ENCODE measurements around the gene PARN. TPM values are rescaled to one million over a fixed set of nuclear protein-coding genes. Genes with fewer than 3 reads are reported as not detected.
A peak's percentile ranks its signal among the peaks of the same experiment; 100 is the strongest.

The PARN gene
- polyA plus RNA-seq, 2 of the 4 experiments (the other 2 are of a cell fraction), result 40.0 to 58.6 TPM

GRCh38 chr16:14456793-14457481, 173.1 kb downstream of the PARN start:
- Histone ChIP-seq H3K4me3 (no peak overlapping the region), H3K27ac (peak overlapping the region; percentile 24 to 56; a peak in 4 of 6 replicates), H3K9me3 (no peaks in the 10 kb centered on the region), H3K4me2 (no peak overlapping the region), H3K4me1 (peaks cover 57% of the 10 kb centered on the region)
- CTCF ChIA-PET, result interaction anchor here (1.0 kb wide), 1 partner anchor 72 kb away, joined by 3 read pairs; no protein-coding TSS in a partner anchor
- FAIRE-seq, result no peak
- ATAC-seq, result no peak
- POLR2A ChIA-PET, result no interaction called here
- TF ChIP-seq BHLHE40 (IDR thresholded peaks at IDR 0.05; ENCODE audit: low read depth, low read length), result no peak
- TF ChIP-seq FOXS1 (CRISPR knock-in tag; IDR thresholded peaks at IDR 0.05), result no peak
- TF ChIP-seq MAFK (IDR thresholded peaks at IDR 0.05; ENCODE audit: partially characterized antibody), result no peak
- TF ChIP-seq CBX8 (IDR thresholded peaks at IDR 0.05), result no peak
- no peak for TF ChIP-seq ZC3H11A (IDR thresholded peaks at IDR 0.05)
- TF ChIP-seq RARB (CRISPR knock-in tag; IDR thresholded peaks at IDR 0.05), result no peak
- TF ChIP-seq RAD21 (conservative IDR thresholded peaks at IDR 0.05 in 1 of 2, IDR thresholded peaks at IDR 0.05 in 1 of 2), result no peak
- no peak for TF ChIP-seq TP53 (CRISPR knock-in tag; IDR thresholded peaks at IDR 0.05)
- no peak for TF ChIP-seq FOSL2 (IDR thresholded peaks at IDR 0.05)
- TF ChIP-seq FOSL2 (CRISPR knock-in tag; IDR thresholded peaks at IDR 0.05), result no peak
- no peak for TF ChIP-seq JUN (IDR thresholded peaks at IDR 0.05)
- TF ChIP-seq PHF8 (IDR thresholded peaks at IDR 0.05; ENCODE audit: borderline replicate concordance, low read depth), result no peak
- TF ChIP-seq, protein P1, sequence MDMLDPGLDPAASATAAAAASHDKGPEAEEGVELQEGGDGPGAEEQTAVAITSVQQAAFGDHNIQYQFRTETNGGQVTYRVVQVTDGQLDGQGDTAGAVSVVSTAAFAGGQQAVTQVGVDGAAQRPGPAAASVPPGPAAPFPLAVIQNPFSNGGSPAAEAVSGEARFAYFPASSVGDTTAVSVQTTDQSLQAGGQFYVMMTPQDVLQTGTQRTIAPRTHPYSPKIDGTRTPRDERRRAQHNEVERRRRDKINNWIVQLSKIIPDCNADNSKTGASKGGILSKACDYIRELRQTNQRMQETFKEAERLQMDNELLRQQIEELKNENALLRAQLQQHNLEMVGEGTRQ (IDR thresholded peaks at IDR 0.05), result no peak
- TF ChIP-seq RNF2 (IDR thresholded peaks at IDR 0.05; ENCODE audit: borderline replicate concordance, low read depth), result no peak
- no peak for TF ChIP-seq PBX3 (IDR thresholded peaks at IDR 0.05)
- WGBS (ENCODE audit: missing lambda C conversion rate), result 84% methylated on average over 10 of the region's 10 CpGs
- DNase-seq (ENCODE audit: low read depth in 1 of 2, low spot score in 1 of 2), result no peak

DNA sequence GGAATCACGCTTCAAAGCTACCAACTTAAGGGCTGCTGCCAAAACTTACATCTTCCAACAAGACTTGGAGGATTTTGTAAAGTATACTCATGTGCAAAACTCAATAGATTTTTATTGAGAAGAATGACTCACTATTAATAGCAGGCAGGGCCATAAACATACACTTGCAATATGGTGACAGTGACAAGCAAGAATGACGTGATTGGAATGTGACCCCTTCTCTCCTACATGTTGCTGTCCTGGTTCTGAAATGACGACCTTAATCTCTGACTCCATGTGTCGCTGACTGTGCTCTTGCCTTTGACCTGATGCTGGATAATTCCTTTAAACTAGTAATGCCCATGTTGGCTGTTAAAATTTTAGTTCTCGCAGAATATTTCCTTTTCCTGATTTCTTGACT, 174.5 kb downstream of the PARN start:
- CTCF ChIA-PET, result interaction anchor here (1.8 kb wide), 1 partner anchor 10 kb away, joined by 4 read pairs; no protein-coding TSS in a partner anchor
- no peak for FAIRE-seq
- peak in 1 of 2 experiments; percentile 40 for DNase-seq (ENCODE audit: low read depth in 1 of 2, low spot score in 1 of 2)
- H3K4me3 ChIP-seq, result no peak overlapping the region
- H3K9me3 ChIP-seq, result no peaks in the 10 kb centered on the region
- peak overlapping the region; percentile 33; the same call in 2 of the 3 replicates for H3K4me2 ChIP-seq
- 68% methylated on average over 5 of the region's 5 CpGs for WGBS (ENCODE audit: missing lambda C conversion rate)
- TF ChIP-seq CTCF (IDR thresholded peaks at IDR 0.05), result no peak
- TF ChIP-seq NR3C1 (IDR thresholded peaks at IDR 0.05), result no peak
- TF ChIP-seq HOXB5 (CRISPR knock-in tag; IDR thresholded peaks at IDR 0.05), result no peak
- no peak for TF ChIP-seq FOSL2 (IDR thresholded peaks at IDR 0.05)
- TF ChIP-seq FOSL2 (CRISPR knock-in tag; IDR thresholded peaks at IDR 0.05), result peak; percentile 71
- TF ChIP-seq, protein P2, sequence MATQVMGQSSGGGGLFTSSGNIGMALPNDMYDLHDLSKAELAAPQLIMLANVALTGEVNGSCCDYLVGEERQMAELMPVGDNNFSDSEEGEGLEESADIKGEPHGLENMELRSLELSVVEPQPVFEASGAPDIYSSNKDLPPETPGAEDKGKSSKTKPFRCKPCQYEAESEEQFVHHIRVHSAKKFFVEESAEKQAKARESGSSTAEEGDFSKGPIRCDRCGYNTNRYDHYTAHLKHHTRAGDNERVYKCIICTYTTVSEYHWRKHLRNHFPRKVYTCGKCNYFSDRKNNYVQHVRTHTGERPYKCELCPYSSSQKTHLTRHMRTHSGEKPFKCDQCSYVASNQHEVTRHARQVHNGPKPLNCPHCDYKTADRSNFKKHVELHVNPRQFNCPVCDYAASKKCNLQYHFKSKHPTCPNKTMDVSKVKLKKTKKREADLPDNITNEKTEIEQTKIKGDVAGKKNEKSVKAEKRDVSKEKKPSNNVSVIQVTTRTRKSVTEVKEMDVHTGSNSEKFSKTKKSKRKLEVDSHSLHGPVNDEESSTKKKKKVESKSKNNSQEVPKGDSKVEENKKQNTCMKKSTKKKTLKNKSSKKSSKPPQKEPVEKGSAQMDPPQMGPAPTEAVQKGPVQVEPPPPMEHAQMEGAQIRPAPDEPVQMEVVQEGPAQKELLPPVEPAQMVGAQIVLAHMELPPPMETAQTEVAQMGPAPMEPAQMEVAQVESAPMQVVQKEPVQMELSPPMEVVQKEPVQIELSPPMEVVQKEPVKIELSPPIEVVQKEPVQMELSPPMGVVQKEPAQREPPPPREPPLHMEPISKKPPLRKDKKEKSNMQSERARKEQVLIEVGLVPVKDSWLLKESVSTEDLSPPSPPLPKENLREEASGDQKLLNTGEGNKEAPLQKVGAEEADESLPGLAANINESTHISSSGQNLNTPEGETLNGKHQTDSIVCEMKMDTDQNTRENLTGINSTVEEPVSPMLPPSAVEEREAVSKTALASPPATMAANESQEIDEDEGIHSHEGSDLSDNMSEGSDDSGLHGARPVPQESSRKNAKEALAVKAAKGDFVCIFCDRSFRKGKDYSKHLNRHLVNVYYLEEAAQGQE (IDR thresholded peaks at IDR 0.05), result peak; percentile 75
- TF ChIP-seq TP53 (CRISPR knock-in tag; IDR thresholded peaks at IDR 0.05), result no peak
- TF ChIP-seq EHF (CRISPR knock-in tag; IDR thresholded peaks at IDR 0.05), result no peak
- H3K27ac ChIP-seq, result peak overlapping the region; percentile 37 to 56; a peak in 4 of 6 replicates
- POLR2A ChIA-PET, result no interaction called here
- peaks cover 70% of the 10 kb centered on the region for H3K4me1 ChIP-seq
- ATAC-seq, result peak in 1 of 2 experiments; percentile 44; a peak in 2 of 6 replicates
